Thoracic aorta (tissue), 2 donors: Measurements from ENCODE around the gene SORBS2. TPM values are rescaled to one million over a fixed set of nuclear protein-coding genes. Genes with fewer than 3 reads are reported as not detected.

Source experiments
- ATAC-seq: fragments of 150-250 bp; one replicate; pipeline ENCODE4 v1.8.0; 2017; ENCODE audit warnings: low read depth; ENCODE audit not compliant: insufficient number of reproducible peaks, low FRiP score
- DNase-seq: peaks from one replicate; pipeline ENCODE4 v3.0.0-alpha.2; 2020; ENCODE audit warnings: low spot score
- H3K27ac ChIP-seq, 2 donors: fragments of 200-600 bp; sonication (generic); 1 replicate in 1 of 2; 2 replicates in 1 of 2; pipeline ENCODE4 v1.5.1; 2016; ENCODE audit warnings: mild to moderate bottlenecking in 2 of 2, moderate library complexity in 2 of 2
- H3K27me3 ChIP-seq: fragments of 200-600 bp; sonication (generic); replicated peaks from 2 replicates; pipeline ENCODE4 v1.6.0; 2016; ENCODE audit warnings: mild to moderate bottlenecking; ENCODE audit not compliant: insufficient read depth
- H3K36me3 ChIP-seq: fragments of 200-600 bp; sonication (generic); one replicate; pipeline ENCODE4 v1.5.1; 2016
- H3K4me1 ChIP-seq, 2 donors: fragments of 200-600 bp; sonication (generic); 1 replicate in 1 of 2; 2 replicates in 1 of 2; pipeline versions ENCODE4 v1.5.1 to v1.6.0; 2016; ENCODE audit warnings: low read depth in 2 of 2, mild to moderate bottlenecking in 1 of 2; ENCODE audit not compliant: control insufficient read depth in 1 of 2
- H3K4me3 ChIP-seq: fragments of 200-600 bp; sonication (generic); 2 replicates; pipeline ENCODE4 v1.5.1; 2016; ENCODE audit warnings: mild to moderate bottlenecking
- H3K9me3 ChIP-seq: fragments of 200-600 bp; sonication (generic); 2 replicates; pipeline ENCODE4 v1.5.1; 2016
- CTCF ChIP-seq: fragments of 200-600 bp; sonication (generic); IDR thresholded peaks from one replicate; pipeline ENCODE4 v1.5.1; 2019; ENCODE audit warnings: antibody characterized with exemption
- total RNA-seq, 2 donors: library from RNA; depleted of rRNA; stranded (reverse); fragments of >200 nt; gene quantifications; one replicate each; pipeline versions ENCODE4 v1.1.0 to v1.2.3, GENCODE V29; 2016

Gene SORBS2
- total RNA-seq, 2 donors from 2014 or later, result 268 to 443 TPM

GRCh38 chr4:185671496-185671895 lies 140.5 kb downstream of the SORBS2 start:
- Histone ChIP-seq H3K27me3 (no peaks in the 10 kb centered on the region), H3K27ac (peak overlapping the region; percentile 37 to 42), H3K36me3 (no peaks in the 10 kb centered on the region), H3K9me3 (no peaks in the 10 kb centered on the region), H3K4me1 (peaks cover 3 to 31% of the 10 kb centered on the region in 2 donors), H3K4me3 (no peak overlapping the region)
- TF ChIP-seq CTCF, result no peak
- DNase-seq (no peak), ATAC-seq (no peak)

- Histone ChIP-seq H3K4me1 (peaks cover 3 to 35% of the 10 kb centered on the region in 2 donors), H3K4me3 (no peak overlapping the region), H3K27me3 (no peaks in the 10 kb centered on the region), H3K27ac (peak overlapping the region; percentile 37 to 42), H3K9me3 (no peaks in the 10 kb centered on the region), H3K36me3 (no peaks in the 10 kb centered on the region)
- no peak for ATAC-seq
- TF ChIP-seq CTCF, result no peak
- no peak for DNase-seq
Measured at GRCh38 chr4:185671066-185671465, 140.9 kb downstream of the SORBS2 start.

GRCh38 chr4:185669288-185669687 lies 142.7 kb downstream of the SORBS2 start:
- H3K36me3 ChIP-seq, result no peaks in the 10 kb centered on the region
- H3K27me3 ChIP-seq, result no peaks in the 10 kb centered on the region
- TF ChIP-seq CTCF, result no peak
- no peak for DNase-seq
- H3K4me1 ChIP-seq, result peaks cover 3 to 37% of the 10 kb centered on the region in 2 donors
- ATAC-seq, result no peak
- no peak overlapping the region for H3K4me3 ChIP-seq
- no peaks in the 10 kb centered on the region for H3K9me3 ChIP-seq
- H3K27ac ChIP-seq, result no peak overlapping the region

- Histone ChIP-seq H3K27me3 (no peaks in the 10 kb centered on the region), H3K36me3 (no peaks in the 10 kb centered on the region), H3K27ac (no peak overlapping the region), H3K4me1 (peaks cover 0 to 17% of the 10 kb centered on the region in 2 donors), H3K4me3 (no peak overlapping the region), H3K9me3 (no peaks in the 10 kb centered on the region)
- DNase-seq (no peak), ATAC-seq (no peak)
- no peak for TF ChIP-seq CTCF
Measured at GRCh38 chr4:185666156-185666555, 145.8 kb downstream of the SORBS2 start.

GRCh38 chr4:185665655-185666054 lies 146.3 kb downstream of the SORBS2 start:
- no peak for DNase-seq

More at GRCh38 chr4:185665655-185666054, 146.3 kb downstream of the SORBS2 start:
- Histone ChIP-seq H3K4me3 (no peak overlapping the region), H3K27me3 (no peaks in the 10 kb centered on the region), H3K27ac (no peak overlapping the region), H3K9me3 (no peaks in the 10 kb centered on the region), H3K36me3 (no peaks in the 10 kb centered on the region), H3K4me1 (peaks cover 0 to 12% of the 10 kb centered on the region in 2 donors)
- ATAC-seq, result no peak
- TF ChIP-seq CTCF, result no peak
